Measurements from ENCODE around the gene SORCS3.

The SORCS3 gene

GRCh38 chr10:104925232-104925851 lies 284.3 kb downstream of the SORCS3 start:
- DNase-seq, result peak; percentile 30

GRCh38 chr10:104928734-104929133 lies 287.6 kb downstream of the SORCS3 start:
- no peak for DNase-seq

GRCh38 chr10:104931612-104932134 lies 290.6 kb downstream of the SORCS3 start:
- DNase-seq, result no peak

GRCh38 chr10:104935656-104936055 lies 294.6 kb downstream of the SORCS3 start:
- DNase-seq, result no peak

- no peak for DNase-seq
These were observed 296.5 kb downstream of the SORCS3 start for GRCh38 chr10:104937567-104937966.

- no peak for DNase-seq
These were observed 296.9 kb downstream of the SORCS3 start for GRCh38 chr10:104938031-104938430.

GRCh38 chr10:104941662-104942061 lies 300.6 kb downstream of the SORCS3 start:
- no peak for DNase-seq

- no peak for DNase-seq
These were observed 306.2 kb downstream of the SORCS3 start for GRCh38 chr10:104947314-104947713.

GRCh38 chr10:104957178-104957841 lies 316.2 kb downstream of the SORCS3 start:
- DNase-seq, result no peak

GRCh38 chr10:104966563-104967297 lies 325.6 kb downstream of the SORCS3 start:
- no peak for DNase-seq

- no peak for DNase-seq
These were observed 339.3 kb downstream of the SORCS3 start for GRCh38 chr10:104980368-104980767.

- no peak for DNase-seq
These were observed 340.9 kb downstream of the SORCS3 start for GRCh38 chr10:104981995-104982394.

- DNase-seq, result no peak
These were observed 347.6 kb downstream of the SORCS3 start for GRCh38 chr10:104988686-104989085.

- DNase-seq, result no peak
These were observed 348.8 kb downstream of the SORCS3 start for GRCh38 chr10:104989880-104990279.

- DNase-seq, result no peak
These were observed 352.0 kb downstream of the SORCS3 start for GRCh38 chr10:104993085-104993484.

GRCh38 chr10:105001269-105001668 lies 360.2 kb downstream of the SORCS3 start:
- DNase-seq, result no peak

GRCh38 chr10:105010411-105011121 lies 369.5 kb downstream of the SORCS3 start:
- DNase-seq, result no peak

- DNase-seq, result peak; percentile 15
These were observed 376.0 kb downstream of the SORCS3 start for GRCh38 chr10:105017116-105017515.

- DNase-seq, result no peak
These were observed 376.6 kb downstream of the SORCS3 start for GRCh38 chr10:105017691-105018090.

GRCh38 chr10:105023211-105024111 lies 382.4 kb downstream of the SORCS3 start:
- no peak for DNase-seq

- DNase-seq, result no peak
These were observed 383.1 kb downstream of the SORCS3 start for GRCh38 chr10:105024184-105024583.

- DNase-seq, result no peak
These were observed 384.0 kb downstream of the SORCS3 start for GRCh38 chr10:105025092-105025491.
